Mesendoderm (in vitro differentiated cells): Measurements from ENCODE around the gene ERFL.
"Not testable (repeated sequence)": the region's sequence is repeated elsewhere in the genome, so short reads cannot be mapped to it uniquely, and the experiment has no call there.

Source experiments
- DNase-seq: peaks from one replicate; pipeline ENCODE4 v3.0.0; 2013
- H2AK5ac ChIP-seq: 2 replicates; pipeline ENCODE4 v1.6.1; 2013; ENCODE audit warnings: low read length, inconsistent platforms
- H2BK120ac ChIP-seq: 2 replicates; pipeline ENCODE4 v1.6.1; 2013; ENCODE audit warnings: low read depth, mild to moderate bottlenecking, low read length, moderate library complexity, mixed read lengths
- H2BK15ac ChIP-seq: replicated peaks from 2 replicates; pipeline ENCODE4 v1.6.1; 2013; ENCODE audit warnings: low read depth, mild to moderate bottlenecking, moderate library complexity
- H2BK5ac ChIP-seq: 2 replicates; pipeline ENCODE4 v1.6.1; 2013; ENCODE audit warnings: low read length, inconsistent platforms
- H3K18ac ChIP-seq: 2 replicates; pipeline ENCODE4 v1.6.1; 2013; ENCODE audit warnings: mild to moderate bottlenecking, low read length, mixed read lengths
- H3K23ac ChIP-seq: one replicate; pipeline ENCODE4 v1.6.1; 2013; ENCODE audit warnings: low read length
- H3K27ac ChIP-seq: 2 replicates; pipeline ENCODE4 v1.5.1; 2013; ENCODE audit warnings: low read depth, mild to moderate bottlenecking, inconsistent platforms, low read length, moderate library complexity
- H3K27me3 ChIP-seq: 2 replicates; pipeline ENCODE4 v1.6.1; 2013; ENCODE audit warnings: low read length, control low read depth, mild to moderate bottlenecking, inconsistent platforms; ENCODE audit not compliant: insufficient read depth, poor library complexity
- H3K36me3 ChIP-seq: 2 replicates; pipeline ENCODE4 v1.6.1; 2013; ENCODE audit warnings: low read length, inconsistent platforms; ENCODE audit not compliant: control insufficient read depth, insufficient read depth
- H3K4ac ChIP-seq: one replicate; pipeline ENCODE4 v1.6.1; 2013; ENCODE audit warnings: low read depth, mild to moderate bottlenecking, low read length, moderate library complexity
- H3K4me1 ChIP-seq: 2 replicates; pipeline ENCODE4 v1.6.1; 2013; ENCODE audit warnings: low read depth, low read length, inconsistent platforms; ENCODE audit not compliant: control insufficient read depth
- H3K4me2 ChIP-seq: 2 replicates; pipeline ENCODE4 v1.6.1; 2013; ENCODE audit warnings: low read length
- H3K4me3 ChIP-seq: 2 replicates; pipeline ENCODE4 v1.5.1; 2013; ENCODE audit warnings: mild to moderate bottlenecking, low read length
- H3K56ac ChIP-seq: one replicate; pipeline ENCODE4 v1.6.1; 2013; ENCODE audit warnings: low read length
- H3K79me1 ChIP-seq: 2 replicates; pipeline ENCODE4 v1.6.1; 2013; ENCODE audit warnings: low read length, inconsistent platforms
- H3K79me2 ChIP-seq: 2 replicates; pipeline ENCODE4 v1.6.1; 2013; ENCODE audit warnings: mild to moderate bottlenecking, low read length; ENCODE audit not compliant: control insufficient read depth, insufficient read depth
- H3K9ac ChIP-seq: 2 replicates; pipeline ENCODE4 v1.6.1; 2013; ENCODE audit warnings: low read length, inconsistent platforms
- H4K5ac ChIP-seq: one replicate; pipeline ENCODE4 v1.6.1; 2013; ENCODE audit warnings: low read length
- H4K8ac ChIP-seq: one replicate; pipeline ENCODE4 v1.6.1; 2013; ENCODE audit warnings: low read depth, mild to moderate bottlenecking, control low read depth, low read length, moderate library complexity
- WGBS: extraction: QIAGEN DNeasy Blood & Tissue Kit; methylation state at CpG from one replicate; pipeline ENCODE4 v1.1.7; 2013; ENCODE audit warnings: low lambda C conversion rate, missing lambda C conversion rate; ENCODE audit not compliant: insufficient coverage; ENCODE audit errors: extremely low coverage; 5-methylcytosine and 5-hydroxymethylcytosine counted together

ERFL gene

DNA sequence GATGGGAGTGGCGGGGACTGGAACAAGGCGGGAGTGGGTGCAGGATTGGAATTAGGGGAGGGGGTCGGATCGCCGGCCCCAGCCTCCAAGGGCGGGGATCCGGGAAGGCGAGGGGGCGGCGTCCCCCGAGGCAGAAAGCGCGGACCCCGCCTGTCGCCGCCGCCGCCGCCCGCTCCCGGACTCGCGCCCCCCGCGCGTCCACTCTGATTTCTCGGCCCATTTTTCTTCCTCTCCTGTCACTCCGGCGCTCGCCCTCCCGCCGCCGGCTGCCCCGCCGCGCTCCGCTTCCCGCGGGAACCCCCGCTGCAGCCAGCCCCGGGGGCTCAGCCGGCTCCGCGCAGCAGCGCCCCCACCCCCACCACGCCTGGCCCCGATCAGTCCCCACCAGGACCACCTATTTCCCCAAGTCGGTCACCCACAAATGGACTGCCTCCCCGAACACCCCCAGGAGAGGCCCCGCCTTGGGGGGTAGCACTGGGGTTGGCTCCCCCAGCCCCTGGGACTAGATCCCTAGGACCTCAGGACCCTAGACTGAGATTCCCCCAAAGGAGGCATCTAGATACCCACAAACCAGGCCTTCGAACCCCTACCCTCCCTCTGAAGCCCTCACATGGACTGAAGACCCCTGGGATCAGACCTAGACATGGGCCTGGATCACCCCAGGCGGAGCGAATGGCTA is 12.6 kb upstream of the ERFL start:
- Histone ChIP-seq H3K27ac (no peak overlapping the region), H2AK5ac (no peak overlapping the region), H3K79me2 (no peaks in the 10 kb centered on the region), H3K9ac (peak overlapping the region; percentile 63), H2BK5ac (no peak overlapping the region), H3K79me1 (no peaks in the 10 kb centered on the region), H4K8ac (no peak overlapping the region), H3K4ac (no peak overlapping the region), H3K4me2 (peak overlapping the region; percentile 91), H3K56ac (peak overlapping the region; percentile 85), H2BK15ac (no peak overlapping the region), H3K23ac (no peak overlapping the region), H3K18ac (no peak overlapping the region), H3K4me1 (no peaks in the 10 kb centered on the region), H2BK120ac (no peak overlapping the region), H3K36me3 (no peaks in the 10 kb centered on the region), H3K4me3 (peak overlapping the region; percentile 50), H4K5ac (no peak overlapping the region), H3K27me3 (peaks cover 26% of the 10 kb centered on the region)
- no peak for DNase-seq
- no CpG with 5 or more reads among the region's 53 CpGs for WGBS

DNA sequence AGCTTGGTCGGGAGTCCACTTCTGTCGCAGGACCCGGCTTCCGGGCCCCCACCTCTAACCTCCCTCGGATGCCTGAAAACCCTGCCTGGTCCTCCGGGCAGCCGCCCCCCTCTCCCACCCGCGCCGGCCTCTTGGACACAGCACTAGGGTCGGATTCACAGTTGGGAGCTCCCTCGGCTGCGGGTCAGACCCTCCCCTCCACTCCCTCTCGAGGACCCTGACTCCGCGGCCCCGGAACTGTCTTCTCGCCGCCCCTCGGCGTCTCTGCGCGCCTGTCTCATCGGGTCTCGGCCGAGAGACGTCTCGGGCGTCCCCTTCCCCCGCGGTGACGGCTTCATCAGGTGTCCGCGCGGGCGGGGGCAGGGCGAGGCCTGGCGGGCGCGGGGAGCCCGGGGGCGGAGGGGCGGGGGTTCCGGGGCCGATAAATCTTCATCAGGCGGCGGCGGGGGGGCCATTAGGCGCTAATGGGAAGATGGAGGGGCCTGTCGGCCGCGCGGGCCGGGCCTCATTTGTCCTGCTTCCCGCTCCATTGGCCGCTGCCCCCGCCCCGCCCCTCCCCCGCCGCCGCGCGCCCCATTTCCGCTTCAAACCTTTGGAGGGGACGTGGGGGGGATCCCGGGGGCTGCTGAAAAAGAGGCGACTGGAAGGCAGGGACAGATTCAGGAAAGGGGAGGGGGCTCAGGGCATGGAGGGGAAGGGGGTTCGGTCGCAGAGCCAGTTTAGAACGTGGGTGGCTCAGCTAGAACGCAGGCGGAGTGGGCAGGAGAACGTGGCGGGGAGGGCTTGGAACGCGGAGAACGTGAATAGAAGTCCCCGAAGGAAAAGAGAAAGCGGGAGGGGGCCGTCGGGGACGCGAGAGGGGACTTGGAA is 11.8 kb upstream of the ERFL start:
- Histone ChIP-seq H3K27me3 (peaks cover 31% of the 10 kb centered on the region), H3K4ac (no peak overlapping the region), H4K8ac (no peak overlapping the region), H3K56ac (peak overlapping the region; percentile 85), H3K9ac (peak overlapping the region; percentile 63), H2BK120ac (no peak overlapping the region), H3K79me2 (no peaks in the 10 kb centered on the region), H2AK5ac (no peak overlapping the region), H3K4me2 (peak overlapping the region; percentile 91), H3K36me3 (no peaks in the 10 kb centered on the region), H3K18ac (peak overlapping the region; percentile 56), H3K79me1 (no peaks in the 10 kb centered on the region), H3K23ac (no peak overlapping the region), H3K27ac (no peak overlapping the region), H2BK15ac (no peak overlapping the region), H2BK5ac (no peak overlapping the region), H3K4me3 (peak overlapping the region; percentile 50), H4K5ac (no peak overlapping the region), H3K4me1 (no peaks in the 10 kb centered on the region)
- DNase-seq, result peak; percentile 57
- no CpG with 5 or more reads among the region's 83 CpGs for WGBS

- H3K27ac ChIP-seq, H4K5ac ChIP-seq, H4K8ac ChIP-seq, H3K18ac ChIP-seq, DNase-seq, H3K56ac ChIP-seq, H2AK5ac ChIP-seq, H3K4ac ChIP-seq, H3K79me2 ChIP-seq, H2BK5ac ChIP-seq, H3K9ac ChIP-seq, H2BK15ac ChIP-seq, H3K36me3 ChIP-seq, H3K79me1 ChIP-seq, H3K4me2 ChIP-seq, H3K4me3 ChIP-seq, H2BK120ac ChIP-seq, H3K4me1 ChIP-seq, H3K23ac ChIP-seq: not testable (repeated sequence)
- peaks cover 34% of the 10 kb centered on the region for H3K27me3 ChIP-seq
Observed at GRCh38 chr19:41939209-41939608, 11.0 kb upstream of the ERFL start.

DNA sequence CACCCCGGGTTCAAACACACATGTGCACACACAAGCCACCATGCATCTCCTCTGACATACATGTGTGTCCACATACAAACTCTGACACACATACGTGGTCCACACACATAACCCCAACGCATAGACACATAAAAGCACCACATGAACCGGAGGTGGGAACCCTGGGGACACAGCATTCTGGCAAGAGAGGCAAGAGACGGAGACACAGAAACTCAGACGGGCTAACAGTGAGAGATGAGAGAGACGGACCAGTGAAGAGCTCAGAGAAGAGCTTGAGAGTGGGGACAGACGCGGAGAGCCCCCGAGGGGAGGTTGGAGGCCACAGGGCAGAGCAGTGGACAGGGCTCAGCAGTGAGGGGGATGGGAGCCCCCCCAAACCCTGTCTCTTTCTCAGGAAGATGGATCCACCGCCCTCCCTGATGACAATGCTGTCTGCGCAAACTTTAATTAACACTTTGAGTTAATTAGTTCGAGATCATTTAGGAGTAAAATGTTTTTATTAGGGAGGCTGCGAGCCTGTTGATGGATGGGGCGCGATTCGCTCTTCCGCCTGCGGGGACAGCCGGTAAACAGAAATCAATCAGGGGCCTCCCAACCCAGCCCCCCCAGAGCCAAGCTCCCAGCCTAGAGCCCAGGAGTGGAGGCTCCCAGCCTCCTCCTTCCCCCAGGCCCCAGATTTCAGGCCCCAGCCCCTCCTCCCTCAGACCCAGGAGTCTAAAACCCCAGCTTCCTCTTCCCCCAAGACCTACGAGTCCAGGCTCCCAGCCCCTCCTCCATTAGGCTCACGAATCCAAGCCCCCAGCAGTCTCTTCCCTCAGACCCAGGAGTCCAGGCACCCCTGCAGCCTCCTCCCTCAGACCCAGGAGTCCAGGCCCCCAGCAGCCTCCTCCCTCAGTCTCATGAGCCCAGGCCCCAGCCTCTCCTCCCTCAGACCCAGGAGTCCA is 9.5 kb upstream of the ERFL start:
- no peak overlapping the region for H3K23ac ChIP-seq
- H3K4me2 ChIP-seq, result no peak overlapping the region
- no peak overlapping the region for H3K18ac ChIP-seq
- H3K4ac ChIP-seq, result no peak overlapping the region
- no peaks in the 10 kb centered on the region for H3K79me2 ChIP-seq
- no peak overlapping the region for H3K27ac ChIP-seq
- H3K4me3 ChIP-seq, result no peak overlapping the region
- no peak overlapping the region for H2BK120ac ChIP-seq
- no peak overlapping the region for H4K5ac ChIP-seq
- H2BK5ac ChIP-seq, result no peak overlapping the region
- no peak for DNase-seq
- no peak overlapping the region for H4K8ac ChIP-seq
- H3K9ac ChIP-seq, result no peak overlapping the region
- H3K27me3 ChIP-seq, result peaks cover 45% of the 10 kb centered on the region
- no peak overlapping the region for H2BK15ac ChIP-seq
- no peaks in the 10 kb centered on the region for H3K4me1 ChIP-seq
- WGBS, result no CpG with 5 or more reads among the region's 22 CpGs
- H3K79me1 ChIP-seq, result no peaks in the 10 kb centered on the region
- H2AK5ac ChIP-seq, result no peak overlapping the region
- no peak overlapping the region for H3K56ac ChIP-seq
- no peaks in the 10 kb centered on the region for H3K36me3 ChIP-seq

- H3K79me1 ChIP-seq, result no peaks in the 10 kb centered on the region
- H2BK120ac ChIP-seq, result no peak overlapping the region
- no peaks in the 10 kb centered on the region for H3K36me3 ChIP-seq
- no peak overlapping the region for H4K5ac ChIP-seq
- no peak overlapping the region for H3K4me2 ChIP-seq
- no peaks in the 10 kb centered on the region for H3K4me1 ChIP-seq
- H3K9ac ChIP-seq, result no peak overlapping the region
- DNase-seq, result no peak
- H3K27ac ChIP-seq, result no peak overlapping the region
- H3K27me3 ChIP-seq, result peaks cover 53% of the 10 kb centered on the region
- no peak overlapping the region for H2AK5ac ChIP-seq
- no peak overlapping the region for H2BK15ac ChIP-seq
- no peak overlapping the region for H3K23ac ChIP-seq
- H3K79me2 ChIP-seq, result no peaks in the 10 kb centered on the region
- H3K18ac ChIP-seq, result no peak overlapping the region
- no peak overlapping the region for H4K8ac ChIP-seq
- H3K4ac ChIP-seq, result no peak overlapping the region
- H3K56ac ChIP-seq, result no peak overlapping the region
- no CpG with 5 or more reads among the region's 15 CpGs for WGBS
- no peak overlapping the region for H3K4me3 ChIP-seq
- no peak overlapping the region for H2BK5ac ChIP-seq
Observed at GRCh38 chr19:41936961-41937360, 8.7 kb upstream of the ERFL start.
